ENCODE data around the gene ZDHHC14.
"Not testable (repeated sequence)": the region's sequence is repeated elsewhere in the genome, so short reads cannot be mapped to it uniquely, and the experiment has no call there.

The ZDHHC14 gene

DNA sequence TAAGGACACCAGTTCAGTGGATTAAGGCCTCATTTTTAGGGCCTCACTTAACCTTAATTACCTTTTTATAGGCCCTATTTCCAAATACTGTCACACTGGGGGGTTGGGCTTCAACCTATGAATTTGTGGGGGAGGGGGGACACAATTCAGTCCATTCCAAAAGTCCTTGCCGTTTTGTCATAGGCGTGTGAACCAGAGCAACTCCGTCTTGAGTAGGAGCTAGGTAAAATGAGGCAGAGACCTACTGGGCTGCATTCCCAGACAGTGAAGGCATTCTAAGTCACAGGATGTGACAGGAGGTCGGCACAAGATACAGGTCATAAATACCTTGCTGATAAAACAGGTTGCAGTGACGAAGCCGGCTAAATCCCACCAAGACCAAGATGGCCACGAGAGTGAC lies 328.6 kb downstream of the ZDHHC14 start:
- Mint-ChIP-seq H3K4me3 (no peak overlapping the region), H3K9me3 (no peaks in the 10 kb centered on the region), H3K4me1 (no peaks in the 10 kb centered on the region), H3K36me3 (no peaks in the 10 kb centered on the region), H3K27me3 (peaks cover 2% of the 10 kb centered on the region), H3K27ac (no peak overlapping the region)
- ATAC-seq (ENCODE audit: low read depth), result no peak
- DNase-seq (ENCODE audit: low spot score in 2 of 2), result no peak

DNA sequence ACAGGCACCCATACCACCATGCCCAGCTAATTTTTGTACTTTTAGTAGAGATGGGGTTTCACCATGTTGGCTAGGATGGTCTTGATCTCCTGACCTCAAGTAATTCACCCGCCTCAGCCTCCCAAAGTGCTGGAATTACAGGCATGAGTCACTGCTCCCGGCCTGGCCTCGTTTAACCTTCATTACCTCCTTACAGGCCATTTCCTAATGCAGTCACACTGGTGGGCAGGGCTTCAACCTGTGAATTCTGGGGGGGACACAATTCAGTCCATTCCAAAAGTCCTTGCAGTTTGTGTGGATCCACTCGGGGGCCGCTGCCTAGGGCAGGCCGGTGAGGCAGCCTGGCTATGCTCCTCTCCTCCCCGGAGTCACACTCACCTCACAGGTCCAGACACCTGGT lies 329.6 kb downstream of the ZDHHC14 start:
- Mint-ChIP-seq H3K9me3 (no peaks in the 10 kb centered on the region), H3K36me3 (no peaks in the 10 kb centered on the region), H3K27ac (no peak overlapping the region), H3K4me3 (no peak overlapping the region), H3K4me1 (no peaks in the 10 kb centered on the region), H3K27me3 (no peaks in the 10 kb centered on the region)
- ATAC-seq (ENCODE audit: low read depth), result no peak
- no peak for DNase-seq (ENCODE audit: low spot score in 2 of 2)

DNA sequence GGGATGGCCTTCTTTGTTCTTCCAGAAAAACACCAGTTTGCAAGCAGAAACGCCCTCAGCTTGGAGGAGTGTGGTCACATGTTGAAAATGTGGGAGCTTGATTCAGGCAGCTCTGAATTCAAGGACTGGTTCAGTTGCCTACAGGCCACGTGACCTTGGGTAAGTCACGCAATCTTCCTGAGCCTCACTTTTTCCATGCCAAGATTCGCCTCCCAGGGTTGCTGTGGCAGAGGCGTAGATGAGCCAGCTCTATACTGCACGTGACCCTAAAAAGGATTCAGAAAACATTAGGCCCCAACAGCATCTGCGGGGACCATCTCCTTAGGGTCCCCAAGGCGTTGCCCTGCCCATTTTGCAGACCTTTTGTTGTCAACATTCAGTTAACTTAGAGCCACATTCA lies 330.1 kb downstream of the ZDHHC14 start:
- H3K36me3 Mint-ChIP-seq, result no peaks in the 10 kb centered on the region
- no peak overlapping the region for H3K27ac Mint-ChIP-seq
- H3K4me1 Mint-ChIP-seq, result no peaks in the 10 kb centered on the region
- no peak for ATAC-seq (ENCODE audit: low read depth)
- no peaks in the 10 kb centered on the region for H3K9me3 Mint-ChIP-seq
- no peaks in the 10 kb centered on the region for H3K27me3 Mint-ChIP-seq
- no peak overlapping the region for H3K4me3 Mint-ChIP-seq
- DNase-seq (ENCODE audit: low spot score in 2 of 2), result no peak

DNA sequence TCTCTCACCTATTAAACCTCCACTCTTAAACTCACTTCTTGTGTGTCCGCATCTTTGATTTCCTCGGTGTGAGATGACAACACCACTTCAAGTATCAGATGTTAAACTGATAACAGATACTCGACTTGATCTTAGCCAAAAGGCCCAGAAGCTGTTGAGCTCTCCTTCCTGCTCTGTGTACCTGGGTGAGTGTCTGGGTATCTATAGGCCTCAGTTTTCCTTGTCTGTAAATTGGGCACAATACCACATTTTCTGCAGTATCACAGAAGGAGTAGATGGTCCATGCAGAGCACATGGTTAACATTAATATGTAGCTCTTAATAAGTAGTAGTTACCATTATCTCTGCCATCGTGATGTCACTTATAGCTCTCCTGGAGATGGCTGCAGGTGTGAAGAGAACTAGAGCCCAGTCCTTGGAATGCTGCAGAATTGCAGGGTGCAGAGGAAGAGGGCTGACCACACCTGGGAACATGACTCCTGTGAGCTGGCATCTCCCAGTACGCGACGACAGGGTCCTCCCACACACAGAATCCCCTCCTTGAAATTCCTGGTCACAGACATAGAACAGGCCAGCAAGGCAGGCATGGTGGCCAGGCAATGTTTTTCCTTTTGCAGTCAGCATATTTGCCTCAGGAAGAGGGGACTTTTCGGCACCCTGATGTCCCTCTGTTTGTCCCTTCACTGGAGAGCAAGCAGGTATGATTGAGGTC lies 331.8 kb downstream of the ZDHHC14 start:
- no peak for DNase-seq (ENCODE audit: low spot score in 2 of 2)
- ATAC-seq (ENCODE audit: low read depth), result no peak
- Mint-ChIP-seq H3K4me3 (no peak overlapping the region), H3K9me3 (no peaks in the 10 kb centered on the region), H3K4me1 (no peaks in the 10 kb centered on the region), H3K27ac (no peak overlapping the region), H3K36me3 (no peaks in the 10 kb centered on the region), H3K27me3 (peaks cover 4% of the 10 kb centered on the region)

DNA sequence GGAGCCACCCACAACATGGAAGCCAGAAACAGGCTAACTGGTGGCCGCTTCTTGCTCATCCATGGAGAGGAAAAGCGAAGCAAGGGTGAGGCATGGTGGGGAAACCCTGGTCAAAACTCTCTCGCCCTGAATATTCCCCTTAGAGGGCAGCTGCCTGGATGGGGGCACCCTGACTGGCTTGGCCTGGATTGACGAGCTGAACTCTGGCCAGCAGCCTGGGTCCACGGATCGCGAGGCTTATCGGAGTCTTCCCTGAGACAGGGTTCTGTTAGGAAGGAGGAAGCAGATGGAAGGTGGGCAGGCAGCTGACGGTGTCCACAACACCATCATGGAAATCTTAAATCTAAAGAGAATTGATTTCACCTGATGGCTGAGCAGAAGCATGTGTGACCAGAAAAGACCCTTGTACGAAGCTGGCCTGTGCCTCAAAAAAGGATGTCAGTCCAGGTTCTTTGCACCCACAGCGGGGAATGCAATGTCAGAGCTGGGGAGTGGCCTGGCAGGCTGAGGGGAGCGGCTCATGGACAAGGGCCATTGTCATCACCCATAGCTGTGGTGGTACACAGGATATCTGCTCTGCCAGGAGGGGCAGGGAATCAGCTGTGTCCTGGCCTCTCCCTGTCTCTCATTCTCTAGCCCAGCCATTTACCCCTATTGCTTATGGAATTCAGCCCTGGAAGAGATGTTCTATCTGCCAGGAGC lies 332.6 kb downstream of the ZDHHC14 start:
- no peak for ATAC-seq (ENCODE audit: low read depth)
- Mint-ChIP-seq H3K4me1 (no peaks in the 10 kb centered on the region), H3K27me3 (peaks cover 4% of the 10 kb centered on the region), H3K4me3 (no peak overlapping the region), H3K9me3 (no peaks in the 10 kb centered on the region), H3K27ac (no peak overlapping the region), H3K36me3 (no peaks in the 10 kb centered on the region)
- no peak for DNase-seq (ENCODE audit: low spot score in 2 of 2)

DNA sequence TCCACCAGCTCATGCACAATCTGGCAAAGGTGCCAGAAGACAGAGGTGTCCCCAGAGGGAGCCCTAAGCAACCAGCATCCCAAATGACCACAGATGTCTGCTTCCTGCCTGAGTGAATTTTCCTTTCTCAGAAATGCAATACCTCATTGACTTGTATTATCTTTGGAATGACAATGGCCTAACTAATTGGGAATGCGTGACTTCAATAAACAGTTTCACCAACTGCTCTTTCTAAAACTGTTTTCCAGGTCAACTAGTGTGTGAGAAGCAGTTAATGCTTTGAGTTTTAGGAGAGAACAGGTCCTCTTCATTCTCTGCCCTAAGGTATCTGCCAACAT lies 333.1 kb downstream of the ZDHHC14 start:
- Mint-ChIP-seq H3K36me3 (no peaks in the 10 kb centered on the region), H3K9me3 (no peaks in the 10 kb centered on the region), H3K27ac (no peak overlapping the region), H3K4me3 (no peak overlapping the region), H3K27me3 (peaks cover 4% of the 10 kb centered on the region), H3K4me1 (no peaks in the 10 kb centered on the region)
- no peak for ATAC-seq (ENCODE audit: low read depth)
- no peak for DNase-seq (ENCODE audit: low spot score in 2 of 2)

DNA sequence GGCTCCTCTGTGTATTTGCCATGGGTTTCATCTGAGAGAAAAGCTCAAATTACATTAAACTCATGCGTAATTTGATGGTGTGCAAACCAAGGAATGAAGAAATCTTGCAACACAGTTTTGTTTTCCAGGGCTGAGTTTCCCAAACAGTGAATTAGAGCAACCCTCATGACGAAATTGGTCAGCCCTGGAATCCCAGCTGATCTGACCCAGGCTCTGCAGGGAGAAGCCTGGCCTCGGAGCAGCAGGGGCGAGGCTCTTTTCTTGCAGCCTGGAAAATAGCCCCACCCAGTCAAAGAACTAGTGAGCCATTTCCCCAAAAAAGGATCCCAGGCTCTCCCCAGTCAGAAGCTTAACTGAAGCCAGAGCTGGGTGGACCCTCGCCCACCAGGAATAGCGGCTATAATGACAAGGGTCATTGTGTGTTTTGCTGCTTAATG lies 334.8 kb downstream of the ZDHHC14 start:
- Mint-ChIP-seq H3K36me3 (no peaks in the 10 kb centered on the region), H3K27ac (no peak overlapping the region), H3K27me3 (peaks cover 6% of the 10 kb centered on the region), H3K9me3 (no peaks in the 10 kb centered on the region), H3K4me1 (no peaks in the 10 kb centered on the region), H3K4me3 (no peak overlapping the region)
- DNase-seq (ENCODE audit: low spot score in 2 of 2), result no peak
- ATAC-seq (ENCODE audit: low read depth), result no peak

DNA sequence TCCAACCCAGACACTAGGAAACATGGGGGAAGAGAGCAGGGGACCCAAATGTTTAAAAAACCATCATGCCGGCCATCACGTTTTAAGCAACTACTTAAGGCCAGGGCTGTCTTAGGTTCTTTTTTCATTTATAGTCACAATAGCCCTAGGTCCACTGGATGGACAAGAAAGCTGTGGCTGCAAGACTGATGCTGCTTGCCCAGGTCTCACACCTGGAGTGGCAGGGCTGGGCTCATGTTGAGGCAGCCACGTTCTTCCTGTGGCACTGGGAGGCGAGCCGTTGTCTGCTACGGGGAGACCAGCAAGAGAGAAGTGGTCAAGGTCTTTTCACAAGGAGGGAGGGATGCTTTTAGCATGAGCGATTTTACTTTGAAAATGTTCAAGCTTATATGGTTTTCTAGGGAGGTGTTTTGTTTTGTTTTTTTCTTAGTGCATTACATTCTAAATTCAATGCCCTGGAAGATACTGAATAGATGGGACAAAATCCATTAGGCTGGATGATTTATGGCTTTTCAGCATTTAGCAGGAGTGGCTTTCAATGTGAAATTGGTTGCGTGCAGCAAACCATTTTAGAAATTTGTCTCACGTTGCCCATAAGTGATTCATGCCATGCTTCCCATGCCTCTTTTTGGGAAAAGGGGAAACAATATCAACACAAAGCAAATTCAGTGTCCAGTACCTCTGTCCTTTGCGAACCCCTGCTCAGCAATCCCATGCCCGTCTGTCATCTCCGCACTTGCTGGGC lies 335.4 kb downstream of the ZDHHC14 start:
- H3K4me1 Mint-ChIP-seq, result no peaks in the 10 kb centered on the region
- no peaks in the 10 kb centered on the region for H3K9me3 Mint-ChIP-seq
- ATAC-seq (ENCODE audit: low read depth) (no peak), DNase-seq (ENCODE audit: low spot score in 2 of 2) (no peak)
- H3K4me3 Mint-ChIP-seq, result no peak overlapping the region
- peaks cover 6% of the 10 kb centered on the region for H3K27me3 Mint-ChIP-seq
- H3K36me3 Mint-ChIP-seq, result no peaks in the 10 kb centered on the region
- no peak overlapping the region for H3K27ac Mint-ChIP-seq

DNA sequence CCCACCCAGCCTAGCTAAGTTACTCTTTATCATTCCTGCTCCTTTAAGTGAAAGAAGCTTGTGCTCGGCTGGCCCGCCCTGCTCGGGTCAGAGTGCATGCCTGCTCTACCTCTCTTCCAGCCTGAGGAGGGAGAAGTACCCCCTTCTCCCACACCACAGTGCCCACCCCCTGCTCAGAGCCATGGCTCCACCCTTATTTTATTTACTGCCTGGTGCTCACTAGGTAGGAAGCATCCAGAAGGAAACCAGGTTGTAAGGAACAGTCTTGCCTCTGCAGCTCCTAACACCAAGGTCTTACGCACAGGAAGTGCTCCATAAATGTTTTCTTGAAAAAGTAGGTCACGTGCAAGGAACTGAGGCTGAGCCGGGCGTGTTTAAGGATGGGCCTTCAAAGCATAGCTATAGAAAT lies 336.4 kb downstream of the ZDHHC14 start:
- no peaks in the 10 kb centered on the region for H3K9me3 Mint-ChIP-seq
- no peak overlapping the region for H3K4me3 Mint-ChIP-seq
- H3K36me3 Mint-ChIP-seq, result no peaks in the 10 kb centered on the region
- no peak overlapping the region for H3K27ac Mint-ChIP-seq
- H3K4me1 Mint-ChIP-seq, result no peaks in the 10 kb centered on the region
- H3K27me3 Mint-ChIP-seq, result peaks cover 10% of the 10 kb centered on the region
- ATAC-seq (ENCODE audit: low read depth) (no peak), DNase-seq (ENCODE audit: low spot score in 2 of 2) (no peak)

DNA sequence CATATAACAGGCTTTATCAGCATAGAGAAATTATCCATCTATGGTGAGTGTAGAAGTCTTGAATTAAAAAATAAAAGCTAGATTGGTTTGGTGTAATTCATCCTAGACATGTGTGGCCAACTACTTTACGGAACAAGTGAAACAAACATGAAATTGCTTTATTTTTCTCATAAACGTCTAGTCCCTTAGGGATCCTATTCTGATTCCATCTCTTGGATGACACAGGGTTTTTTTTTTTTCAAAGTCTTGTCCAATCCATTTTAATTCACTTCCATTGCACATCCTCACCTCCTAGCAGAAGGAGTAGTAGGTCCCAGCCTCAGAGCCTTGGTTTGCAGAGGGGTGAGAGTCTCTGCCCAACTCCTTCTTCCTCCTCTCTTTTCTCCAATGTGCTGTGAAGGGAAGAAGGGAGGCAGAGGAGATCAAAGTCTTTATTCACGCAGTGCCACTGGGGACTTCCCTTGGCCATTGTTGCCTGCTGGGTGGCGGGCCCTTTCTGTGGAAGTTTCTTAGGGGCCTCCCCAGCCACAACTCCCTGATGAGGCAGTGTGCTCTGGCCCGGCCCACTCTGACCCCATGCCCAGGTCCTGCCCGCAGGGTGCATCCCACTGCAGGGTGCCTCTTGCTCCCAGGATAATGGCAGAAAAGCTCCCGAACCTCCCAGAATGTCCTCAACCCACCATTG lies 337.7 kb downstream of the ZDHHC14 start:
- H3K9me3 Mint-ChIP-seq, result no peaks in the 10 kb centered on the region

DNA sequence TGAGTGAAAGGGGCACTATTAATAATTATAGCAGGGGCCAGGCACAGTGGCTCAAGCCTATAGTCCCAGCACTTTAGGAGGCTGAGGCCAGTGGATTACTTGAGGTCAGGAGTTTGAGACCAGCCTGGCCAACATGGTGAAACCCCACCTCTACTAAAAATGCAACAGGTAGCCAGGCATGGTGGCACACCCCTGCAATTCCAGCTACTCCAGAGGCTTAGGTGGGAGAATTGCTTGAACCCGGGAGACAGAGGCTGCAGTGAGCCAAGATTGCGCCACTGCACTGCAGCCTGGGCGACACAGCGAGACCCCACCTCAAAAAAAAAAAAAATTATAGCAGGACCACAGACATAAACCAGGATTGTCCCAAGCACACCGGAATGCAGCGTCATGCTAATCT lies 340.0 kb downstream of the ZDHHC14 start:
- not testable (repeated sequence) for H3K4me1 Mint-ChIP-seq; H3K27ac Mint-ChIP-seq; H3K4me3 Mint-ChIP-seq; DNase-seq (ENCODE audit: low spot score in 2 of 2); ATAC-seq (ENCODE audit: low read depth); H3K36me3 Mint-ChIP-seq; H3K9me3 Mint-ChIP-seq
- peaks cover 16% of the 10 kb centered on the region for H3K27me3 Mint-ChIP-seq

More for the DNA sequence above, 337.7 kb downstream of the ZDHHC14 start:
- no peaks in the 10 kb centered on the region for H3K36me3 Mint-ChIP-seq
- no peak overlapping the region for H3K27ac Mint-ChIP-seq
- ATAC-seq (ENCODE audit: low read depth) (no peak), DNase-seq (ENCODE audit: low spot score in 2 of 2) (no peak)
- peaks cover 14% of the 10 kb centered on the region for H3K27me3 Mint-ChIP-seq
- no peaks in the 10 kb centered on the region for H3K4me1 Mint-ChIP-seq
- H3K4me3 Mint-ChIP-seq, result no peak overlapping the region

DNA sequence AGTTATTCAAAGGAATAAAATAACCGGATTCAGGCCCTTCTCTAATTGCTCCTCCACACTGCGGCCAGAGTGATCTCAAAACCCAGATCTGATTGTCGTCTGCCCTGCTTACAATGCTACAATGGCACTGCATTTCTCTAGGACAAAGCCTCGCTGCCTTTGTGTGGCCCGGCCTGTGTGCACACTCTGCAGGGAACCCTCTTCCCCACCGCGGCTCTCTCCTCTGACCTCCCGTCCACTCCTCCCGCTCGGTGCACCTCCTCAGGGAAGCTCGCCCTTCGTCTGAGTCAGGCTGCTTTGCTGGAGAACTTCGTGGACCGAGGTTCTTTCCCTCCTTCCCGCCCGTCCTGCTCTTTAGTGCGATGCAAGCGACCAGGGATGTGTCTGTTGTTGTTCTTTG lies 340.4 kb downstream of the ZDHHC14 start:
- DNase-seq (ENCODE audit: low spot score in 2 of 2), result no peak
- Mint-ChIP-seq H3K9me3 (peaks cover 7% of the 10 kb centered on the region), H3K36me3 (peaks cover 10% of the 10 kb centered on the region), H3K27me3 (peaks cover 19% of the 10 kb centered on the region), H3K4me3 (no peak overlapping the region), H3K4me1 (no peaks in the 10 kb centered on the region), H3K27ac (no peak overlapping the region)
- no peak for ATAC-seq (ENCODE audit: low read depth)

DNA sequence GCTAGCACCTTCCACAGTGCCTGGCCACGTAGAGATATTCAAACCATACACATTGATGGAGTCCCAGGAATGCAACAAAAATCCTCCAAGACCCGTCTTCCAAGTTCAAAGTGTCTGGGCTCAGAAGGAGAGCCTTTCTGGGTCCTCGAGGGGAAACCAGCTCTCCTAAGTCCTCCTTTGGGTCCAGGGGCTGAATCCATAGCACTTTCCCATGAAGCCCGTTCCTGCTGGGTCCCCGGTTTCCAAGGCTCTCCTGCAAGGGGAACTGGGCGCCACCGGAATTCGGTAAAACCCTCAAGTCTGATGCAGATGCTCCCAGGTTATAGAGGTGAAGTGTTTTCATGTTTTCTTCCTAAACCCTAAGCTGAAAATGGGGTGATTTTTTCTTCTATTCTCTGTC lies 340.8 kb downstream of the ZDHHC14 start:
- Mint-ChIP-seq H3K27me3 (peaks cover 18% of the 10 kb centered on the region), H3K4me3 (no peak overlapping the region), H3K27ac (no peak overlapping the region), H3K4me1 (no peaks in the 10 kb centered on the region), H3K9me3 (peaks cover 7% of the 10 kb centered on the region), H3K36me3 (peaks cover 10% of the 10 kb centered on the region)
- no peak for ATAC-seq (ENCODE audit: low read depth)
- no peak for DNase-seq (ENCODE audit: low spot score in 2 of 2)

DNA sequence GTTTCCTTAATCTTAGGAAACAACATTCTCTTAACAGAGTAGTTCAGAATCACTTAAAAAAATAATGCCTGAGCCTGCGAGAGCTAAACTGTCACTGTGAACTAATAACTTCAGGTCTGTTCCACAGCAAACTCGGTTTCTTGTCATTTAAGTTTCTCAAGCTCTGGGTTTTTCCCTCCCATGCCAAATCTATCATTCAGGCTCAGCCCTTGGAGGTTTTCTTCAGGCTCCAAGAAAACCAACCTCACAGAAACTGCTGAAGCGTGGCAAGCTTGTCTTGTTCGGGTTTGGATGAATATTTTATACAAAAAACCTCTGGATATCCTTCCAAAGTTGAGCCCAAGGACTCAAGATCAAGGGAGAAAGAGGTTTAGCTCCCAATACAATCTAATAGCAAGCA lies 342.4 kb downstream of the ZDHHC14 start:
- Mint-ChIP-seq H3K9me3 (peaks cover 7% of the 10 kb centered on the region), H3K36me3 (peaks cover 10% of the 10 kb centered on the region), H3K27ac (no peak overlapping the region), H3K4me1 (no peaks in the 10 kb centered on the region), H3K27me3 (peaks cover 15% of the 10 kb centered on the region), H3K4me3 (no peak overlapping the region)
- ATAC-seq (ENCODE audit: low read depth) (no peak), DNase-seq (ENCODE audit: low spot score in 2 of 2) (no peak)
